Nephron (organoid): ENCODE measurements around the gene STK32B.
A peak's percentile ranks its signal among the peaks of the same experiment; 100 is the strongest.

Experiments
- H3K27ac Mint-ChIP-seq, 3 experiments: 2 replicates each; pipeline ENCODE4 v1.8.0; 2020; ENCODE audit warnings: mixed read lengths in 3 of 3, mild to moderate bottlenecking in 2 of 3, moderate library complexity in 1 of 3
- H3K27me3 Mint-ChIP-seq: 2 replicates; pipeline ENCODE4 v1.8.0; 2021; ENCODE audit warnings: low read depth, mild to moderate bottlenecking, moderate library complexity, mixed read lengths
- H3K36me3 Mint-ChIP-seq: 2 replicates; pipeline ENCODE4 v1.8.0; 2020; ENCODE audit warnings: low read depth, mixed read lengths
- H3K4me1 Mint-ChIP-seq: 2 replicates; pipeline ENCODE4 v1.8.0; 2020; ENCODE audit warnings: mixed read lengths
- H3K4me3 Mint-ChIP-seq, 3 experiments: 2 replicates each; pipeline ENCODE4 v1.8.0; 2020; ENCODE audit warnings: mild to moderate bottlenecking in 3 of 3, mixed read lengths in 3 of 3, moderate library complexity in 2 of 3
- H3K9me3 Mint-ChIP-seq: 2 replicates; pipeline ENCODE4 v1.8.0; 2020; ENCODE audit warnings: mixed read lengths
- TF ChIP-seq, protein P1 (sequence below), 3 experiments: fragments of 200-600 bp; sonication (generic); IDR thresholded peaks; one replicate each; pipeline ENCODE4 v1.5.0; 2021; ENCODE audit warnings: antibody characterized with exemption in 3 of 3; ENCODE audit not compliant: unreplicated experiment in 3 of 3

Gene STK32B

DNA sequence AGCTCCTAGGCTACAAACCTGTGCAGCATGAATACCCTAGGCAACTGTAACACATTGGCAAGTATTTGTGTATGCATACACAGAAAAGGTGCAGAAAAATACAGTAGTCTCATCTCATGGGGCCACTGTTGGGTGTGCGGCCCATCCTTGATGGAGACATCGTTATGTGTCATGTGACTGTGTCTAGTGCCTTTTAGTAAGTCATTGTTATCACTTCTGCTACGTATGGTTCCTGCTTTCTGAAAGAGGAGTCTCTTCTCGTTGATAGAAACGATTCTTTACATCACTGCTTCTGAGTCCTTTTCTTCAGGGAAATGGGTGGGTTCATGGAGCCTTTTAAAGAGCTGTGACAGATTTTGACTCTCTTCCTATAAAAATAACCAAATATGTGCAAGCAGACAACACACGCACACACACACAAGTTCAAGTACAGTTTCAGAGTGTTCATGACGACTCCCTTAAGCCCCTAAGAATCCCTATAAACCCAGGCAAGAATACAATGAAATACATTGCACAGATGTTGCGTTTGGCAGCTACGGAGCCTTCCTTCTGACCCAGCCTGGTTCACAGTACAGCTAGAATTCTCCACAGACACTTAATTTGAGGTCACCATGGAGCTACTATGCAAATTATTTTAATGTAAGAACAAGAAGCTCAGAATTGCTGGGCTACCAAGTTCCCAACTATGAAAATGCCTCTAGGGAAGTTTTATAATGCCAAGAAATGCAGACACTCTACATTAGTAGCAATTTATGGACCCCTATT lies 10.2 kb upstream of the STK32B start:
- TF ChIP-seq, protein P1, sequence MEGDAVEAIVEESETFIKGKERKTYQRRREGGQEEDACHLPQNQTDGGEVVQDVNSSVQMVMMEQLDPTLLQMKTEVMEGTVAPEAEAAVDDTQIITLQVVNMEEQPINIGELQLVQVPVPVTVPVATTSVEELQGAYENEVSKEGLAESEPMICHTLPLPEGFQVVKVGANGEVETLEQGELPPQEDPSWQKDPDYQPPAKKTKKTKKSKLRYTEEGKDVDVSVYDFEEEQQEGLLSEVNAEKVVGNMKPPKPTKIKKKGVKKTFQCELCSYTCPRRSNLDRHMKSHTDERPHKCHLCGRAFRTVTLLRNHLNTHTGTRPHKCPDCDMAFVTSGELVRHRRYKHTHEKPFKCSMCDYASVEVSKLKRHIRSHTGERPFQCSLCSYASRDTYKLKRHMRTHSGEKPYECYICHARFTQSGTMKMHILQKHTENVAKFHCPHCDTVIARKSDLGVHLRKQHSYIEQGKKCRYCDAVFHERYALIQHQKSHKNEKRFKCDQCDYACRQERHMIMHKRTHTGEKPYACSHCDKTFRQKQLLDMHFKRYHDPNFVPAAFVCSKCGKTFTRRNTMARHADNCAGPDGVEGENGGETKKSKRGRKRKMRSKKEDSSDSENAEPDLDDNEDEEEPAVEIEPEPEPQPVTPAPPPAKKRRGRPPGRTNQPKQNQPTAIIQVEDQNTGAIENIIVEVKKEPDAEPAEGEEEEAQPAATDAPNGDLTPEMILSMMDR (IDR thresholded peaks at IDR 0.05; ENCODE audit: unreplicated experiment in 3 of 3): no peak
- Mint-ChIP-seq H3K4me1 (peaks cover 43% of the 10 kb centered on the region), H3K36me3 (no peaks in the 10 kb centered on the region), H3K9me3 (no peaks in the 10 kb centered on the region), H3K27ac (peak overlapping the region; percentile 49 to 84 (median 57)), H3K27me3 (peaks cover 20% of the 10 kb centered on the region), H3K4me3 (no peak overlapping the region)

DNA sequence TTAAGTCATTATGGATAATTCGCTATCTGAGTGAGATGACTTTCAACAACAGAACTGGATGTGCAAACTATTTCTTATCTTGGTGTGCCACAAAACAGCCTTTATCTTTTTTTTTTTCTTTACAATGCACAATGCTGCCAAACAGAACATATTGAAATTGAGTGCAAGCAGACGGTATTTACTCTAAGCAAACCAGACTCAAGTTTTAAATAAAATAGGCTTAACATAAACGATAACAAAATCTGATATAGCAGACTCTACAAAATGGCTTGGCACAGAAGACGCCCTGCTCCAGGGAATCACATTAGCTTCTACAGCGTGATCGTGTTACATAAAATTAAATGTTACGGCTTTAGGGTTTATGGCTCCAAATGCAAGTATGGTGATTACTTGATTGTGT lies 9.6 kb upstream of the STK32B start:
- H3K4me3 Mint-ChIP-seq: no peak overlapping the region
- TF ChIP-seq, protein P1 (IDR thresholded peaks at IDR 0.05; ENCODE audit: unreplicated experiment in 3 of 3): no peak
- peaks cover 20% of the 10 kb centered on the region for H3K27me3 Mint-ChIP-seq
- H3K27ac Mint-ChIP-seq: peak overlapping the region in 2 of 3 experiments; percentile 49 to 84
- no peaks in the 10 kb centered on the region for H3K9me3 Mint-ChIP-seq
- H3K4me1 Mint-ChIP-seq: peaks cover 40% of the 10 kb centered on the region
- H3K36me3 Mint-ChIP-seq: no peaks in the 10 kb centered on the region

DNA sequence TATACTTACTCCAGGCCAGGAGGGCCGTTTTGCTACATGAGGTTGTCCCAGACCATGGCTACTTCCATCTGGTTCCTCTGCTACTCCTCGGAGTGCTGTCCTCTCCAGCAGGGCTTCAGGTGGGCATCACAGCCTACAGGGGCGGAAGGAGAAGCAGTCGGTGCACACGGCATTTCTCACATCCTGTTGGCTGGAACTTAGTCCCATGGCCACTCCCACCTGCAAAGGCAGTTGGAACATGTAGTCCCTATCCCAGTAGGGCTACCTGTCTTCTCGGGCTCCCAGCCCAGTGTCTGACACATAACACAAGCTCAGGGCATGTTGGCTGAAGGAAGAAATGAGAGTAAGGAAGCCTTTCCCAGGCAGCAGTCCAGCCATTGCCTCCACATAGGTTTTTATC lies 7.7 kb upstream of the STK32B start:
- Mint-ChIP-seq H3K4me3 (no peak overlapping the region), H3K36me3 (no peaks in the 10 kb centered on the region), H3K27ac (no peak overlapping the region), H3K4me1 (peaks cover 31% of the 10 kb centered on the region), H3K27me3 (peaks cover 24% of the 10 kb centered on the region), H3K9me3 (no peaks in the 10 kb centered on the region)
- TF ChIP-seq, protein P1 (IDR thresholded peaks at IDR 0.05; ENCODE audit: unreplicated experiment in 3 of 3): no peak

DNA sequence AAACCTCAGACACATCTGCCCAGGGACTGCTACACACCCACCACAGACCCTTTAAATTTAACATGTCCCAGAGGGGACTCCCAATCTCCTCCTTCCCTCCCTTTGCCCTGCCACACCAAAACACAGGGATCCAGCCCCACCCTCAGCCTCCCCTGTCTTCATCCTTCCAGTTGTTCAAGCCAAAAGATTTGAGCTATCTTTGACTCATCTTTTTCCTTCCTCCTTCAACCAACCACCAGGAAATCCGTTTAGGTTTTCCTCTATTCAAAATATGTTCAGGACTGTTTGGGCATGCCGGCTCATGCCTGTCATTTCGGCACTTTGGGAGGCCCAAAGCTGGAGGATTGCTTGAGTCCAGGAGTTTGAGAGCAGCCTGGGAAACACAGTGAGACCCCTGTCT lies 6.9 kb upstream of the STK32B start:
- TF ChIP-seq, protein P1 (IDR thresholded peaks at IDR 0.05; ENCODE audit: unreplicated experiment in 3 of 3): no peak
- Mint-ChIP-seq H3K4me3 (no peak overlapping the region), H3K36me3 (no peaks in the 10 kb centered on the region), H3K27ac (no peak overlapping the region), H3K27me3 (peaks cover 29% of the 10 kb centered on the region), H3K9me3 (no peaks in the 10 kb centered on the region), H3K4me1 (peaks cover 31% of the 10 kb centered on the region)

DNA sequence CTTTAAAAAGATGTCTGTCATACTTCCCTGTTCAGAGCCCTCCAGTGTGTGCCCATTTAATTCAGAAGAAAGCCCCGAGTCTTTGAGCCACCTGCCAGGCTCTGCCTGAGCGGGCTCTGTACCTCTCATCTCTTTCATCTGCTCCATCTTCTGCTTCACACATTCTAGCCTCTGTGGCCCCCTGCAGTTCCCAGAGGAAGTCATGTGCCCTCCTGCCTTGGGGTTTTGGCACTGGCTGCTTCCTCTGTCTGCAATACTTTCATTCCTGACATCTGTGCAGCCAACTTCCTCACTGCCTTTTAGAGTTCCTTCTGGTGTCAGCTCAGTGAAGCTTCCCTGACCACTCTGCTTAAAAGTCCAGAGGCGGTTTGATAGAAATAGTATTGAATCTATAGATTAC lies 6.2 kb upstream of the STK32B start:
- Mint-ChIP-seq H3K36me3 (no peaks in the 10 kb centered on the region), H3K4me3 (no peak overlapping the region), H3K9me3 (no peaks in the 10 kb centered on the region), H3K27me3 (peaks cover 32% of the 10 kb centered on the region), H3K27ac (no peak overlapping the region), H3K4me1 (peaks cover 31% of the 10 kb centered on the region)
- TF ChIP-seq, protein P1 (IDR thresholded peaks at IDR 0.05; ENCODE audit: unreplicated experiment in 3 of 3): no peak

DNA sequence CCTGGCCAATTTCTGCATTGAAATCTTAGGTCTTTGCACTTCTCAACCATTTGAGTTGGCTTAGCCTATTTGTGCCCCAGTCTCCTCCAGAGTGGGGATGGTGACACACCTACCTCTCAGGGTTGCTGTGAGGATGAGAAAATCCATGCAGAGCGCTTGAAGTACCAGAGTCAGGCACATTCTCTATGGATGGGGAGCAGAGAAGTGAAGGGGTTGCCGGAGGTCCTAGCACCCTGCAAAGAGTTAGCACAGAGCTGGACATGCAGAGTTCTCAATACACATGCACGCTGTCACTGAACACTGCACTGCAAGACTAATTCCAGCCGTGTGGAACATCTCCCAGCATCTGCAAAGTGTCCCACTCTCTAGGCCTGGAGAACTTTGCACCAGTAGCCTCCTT lies 2.6 kb upstream of the STK32B start:
- Mint-ChIP-seq H3K9me3 (no peaks in the 10 kb centered on the region), H3K27me3 (peaks cover 66% of the 10 kb centered on the region), H3K4me3 (no peak overlapping the region), H3K4me1 (peaks cover 21% of the 10 kb centered on the region), H3K36me3 (no peaks in the 10 kb centered on the region), H3K27ac (no peak overlapping the region)
- TF ChIP-seq, protein P1 (IDR thresholded peaks at IDR 0.05; ENCODE audit: unreplicated experiment in 3 of 3): no peak
